K562 (cell line): ENCODE data around the gene NUDT9. TPM values are rescaled to one million over a fixed set of nuclear protein-coding genes. Genes with fewer than 3 reads are reported as not detected.

Experiments used
- ATAC-seq: fragments of 200-7000 bp; cut with Tn5 transposase; 3 replicates; pipeline ENCODE4 v1.9.1; 2020; ENCODE audit warnings: moderate library complexity
- BruUV-seq: library from RNA; stranded (reverse); fragments of 400-500 nt; replicated peaks from 2 replicates; lab custom pipeline; 2021; lab: Mats Ljungman, UMichigan
- CTCF ChIA-PET: fragments of 300-600 bp; formaldehyde crosslinking; extraction: SDS; loops from one replicate; lab custom pipeline; 2021; ENCODE audit warnings: low intra/inter-chr PET ratio; lab: Yijun Ruan, JAX
- POLR2A ChIA-PET: fragments of 300-600, 350-650 bp; sonication (Branson Sonifier 250); formaldehyde crosslinking; extraction: SDS; loops from one replicate; lab custom pipeline; 2021; ENCODE audit warnings: antibody characterized with exemption, inconsistent platforms; lab: Yijun Ruan, JAX
- DNase-seq, 4 experiments: peaks; one replicate each; pipeline versions ENCODE4 v3.0.0 to v3.0.0-alpha.2; 2011 to 2018; ENCODE audit warnings: low spot score in 3 of 4, mixed read lengths in 3 of 4; ENCODE audit errors: extremely low read depth in 1 of 4
- FAIRE-seq: peaks from 2 replicates; lab custom pipeline; 2011; peaks lifted over from hg19 to GRCh38; lab: Jason Lieb, UNC
- H2AFZ ChIP-seq: 2 replicates; pipeline ENCODE4 v1.6.0; 2011; ENCODE audit warnings: low read depth, low read length, control low read depth, inconsistent platforms
- H3K27ac ChIP-seq: fragments of 200-600 bp; 3 replicates; pipeline ENCODE4 v1.8.0; 2011; ENCODE audit warnings: low read depth, mild to moderate bottlenecking, control low read depth, inconsistent platforms, low read length, moderate library complexity, mixed read lengths; ENCODE audit errors: extremely low read depth
- H3K27me3 ChIP-seq, 2 experiments: fragments of 300-600 bp in 1 of 2; 2 replicates in 1 of 2; 3 replicates in 1 of 2; pipeline versions ENCODE4 v1.6.0 to v1.8.0; 2011; ENCODE audit warnings: inconsistent platforms in 2 of 2, low read length in 2 of 2, mild to moderate bottlenecking in 1 of 2, mixed read lengths in 1 of 2, moderate library complexity in 1 of 2; ENCODE audit not compliant: control insufficient read depth in 2 of 2, insufficient read depth in 2 of 2
- H3K36me3 ChIP-seq: fragments of 300-600 bp; 3 replicates; pipeline ENCODE4 v1.8.0; 2011; ENCODE audit warnings: mild to moderate bottlenecking, low read length, inconsistent platforms; ENCODE audit not compliant: control insufficient read depth, insufficient read depth
- H3K4me1 ChIP-seq, 2 experiments: fragments of 200-600 bp in 1 of 2; replicated peaks in 1 of 2; 2 replicates in 1 of 2; 3 replicates in 1 of 2; pipeline versions ENCODE4 v1.5.1 to v1.8.0; 2011; ENCODE audit warnings: inconsistent platforms in 2 of 2, low read length in 2 of 2, mild to moderate bottlenecking in 1 of 2, mixed read lengths in 1 of 2, moderate library complexity in 1 of 2; ENCODE audit not compliant: control insufficient read depth in 2 of 2, insufficient read depth in 2 of 2
- H3K4me2 ChIP-seq: 2 replicates; pipeline ENCODE4 v1.6.1; 2011; ENCODE audit warnings: low read length, control low read depth, inconsistent platforms, mixed read lengths; ENCODE audit not compliant: insufficient read depth
- H3K4me3 ChIP-seq: fragments of 200-600 bp; sonication (generic), shearing (Covaris generic); 2 replicates; pipeline ENCODE4 v1.5.1; 2016; ENCODE audit warnings: control low read depth, inconsistent platforms
- H3K79me2 ChIP-seq: fragments of 200-600 bp; 3 replicates; pipeline ENCODE4 v1.8.0; 2011; ENCODE audit warnings: low read length, inconsistent platforms; ENCODE audit not compliant: control insufficient read depth, insufficient read depth
- H3K9ac ChIP-seq, 2 experiments: 2 replicates each; pipeline versions ENCODE4 v1.6.0 to v1.6.1; 2011; ENCODE audit warnings: low read depth in 2 of 2, low read length in 2 of 2, control low read depth in 1 of 2, inconsistent platforms in 1 of 2, mild to moderate bottlenecking in 1 of 2, mixed read lengths in 1 of 2; ENCODE audit not compliant: insufficient read depth in 1 of 2
- H3K9me1 ChIP-seq: one replicate; pipeline ENCODE4 v1.6.0; 2011; ENCODE audit warnings: inconsistent platforms, mild to moderate bottlenecking, low read length, moderate library complexity; ENCODE audit not compliant: control insufficient read depth, insufficient read depth
- H3K9me3 ChIP-seq: replicated peaks from 2 replicates; pipeline ENCODE4 v1.5.1; 2011; ENCODE audit warnings: low read depth, low read length, inconsistent platforms; ENCODE audit not compliant: control insufficient read depth, insufficient read depth
- H4K20me1 ChIP-seq: replicated peaks from 2 replicates; pipeline ENCODE4 v1.6.1; 2011; ENCODE audit warnings: low read length, inconsistent platforms, mixed read lengths; ENCODE audit not compliant: control insufficient read depth, insufficient read depth
- CTCF ChIP-seq, 3 experiments: IDR thresholded peaks in 2 of 3; conservative IDR thresholded peaks in 1 of 3; 2 replicates each; pipeline ENCODE4 v1.5.1; 2011 to 2012; ENCODE audit warnings: low read length in 3 of 3, mild to moderate bottlenecking in 3 of 3, control low read depth in 2 of 3, improper control_type of control experiment in 1 of 3, inconsistent platforms in 1 of 3, low read depth in 1 of 3, mixed read lengths in 1 of 3, moderate library complexity in 1 of 3; ENCODE audit not compliant: insufficient read depth in 2 of 3
- GTF3C2 ChIP-seq: IDR thresholded peaks from 3 replicates; pipeline ENCODE4 v1.6.1; 2011; ENCODE audit warnings: borderline replicate concordance, mild to moderate bottlenecking, moderate library complexity; ENCODE audit not compliant: insufficient read length; ENCODE audit errors: extremely low read depth
- HINFP ChIP-seq: fragments of 450-650 bp; conservative IDR thresholded peaks from 2 replicates; pipeline ENCODE4 v1.6.1; 2016; ENCODE audit warnings: missing genetic modification characterization, low read depth, mild to moderate bottlenecking, control low read depth, missing compliant biosample characterization
- RBM22 ChIP-seq: fragments of 200-400 bp; formaldehyde crosslinking; IDR thresholded peaks from 2 replicates; pipeline ENCODE4 v1.6.1; 2018; ENCODE audit warnings: low read length, low read depth; ENCODE audit not compliant: poor library complexity, severe bottlenecking
- ZNF24 ChIP-seq: fragments of 450-650 bp; IDR thresholded peaks from 2 replicates; pipeline ENCODE4 v1.6.1; 2016
- WGBS: fragments of 100-300 bp; shearing (Covaris generic); methylation state at CpG from one replicate; pipeline ENCODE4 v1.1.6; 2016; ENCODE audit warnings: low coverage, mixed read lengths; ENCODE audit not compliant: insufficient coverage; ENCODE audit errors: missing lambda C conversion rate; 5-methylcytosine and 5-hydroxymethylcytosine counted together
- in situ Hi-C: fragments of 300-500 bp; cut with MboI; formaldehyde crosslinking; loops from 4 replicates; pipeline ENCODE4 v1.15.0; 2018; ENCODE audit warnings: inconsistent platforms, mixed read lengths
- intact Hi-C: fragments of 100-400 bp; cut with micrococcal nuclease; formaldehyde crosslinking; loops from 2 replicates; pipeline ENCODE4 v1.14.2; 2022
- polyA plus RNA-seq, 8 experiments: library from polyadenylated mRNA; depleted of rRNA in 4 of 8; stranded (reverse) in 5 of 8; unstranded in 3 of 8; fragments of >200 nt; fragmentation: Nextera tagmentation in 2 of 8; fragmentation: Illumina TruSeq in 1 of 8; extraction: Ambion mirVana in 2 of 8; extraction: Trizol in 1 of 8; gene quantifications; 2 replicates each; pipeline versions ENCODE4 v1.2.1 to v1.2.3, GENCODE V29; 2011 to 2014; ENCODE audit warnings: inconsistent platforms in 1 of 8, missing spikeins in 1 of 8
- total RNA-seq, 7 experiments: library from RNA; depleted of rRNA in 6 of 7; stranded (reverse); fragments of >200 nt in 6 of 7; fragmentation: Illumina TruSeq in 2 of 7; extraction: Trizol in 2 of 7; gene quantifications; 2 replicates each; pipeline versions ENCODE4 v1.2.1 to v1.2.3, GENCODE V29; 2011 to 2021; ENCODE audit warnings: low replicate concordance in 1 of 7

The NUDT9 gene
- total and polyA plus RNA-seq, 9 of the 15 experiments (the other 6 are each of a cell fraction or from before 2014, with no cell fraction given): 8.5 to 20.8 (median 18.0) TPM

- TF ChIP-seq ZNF24 (no peak), HINFP (tag) (no peak), GTF3C2 (no peak)
Observed at GRCh38 chr4:87502580-87503238, 80.3 kb downstream of the NUDT9 start (continued).

GRCh38 chr4:87505862-87506261, 83.5 kb downstream of the NUDT9 start:
- peak; percentile 15 for FAIRE-seq
- peaks cover 0 to 5% of the 10 kb centered on the region in 2 experiments; a peak in 1 of 5 replicates for H3K4me1 ChIP-seq
- CTCF ChIA-PET: no interaction called here

More at GRCh38 chr4:87505862-87506261, 83.5 kb downstream of the NUDT9 start:
- no TSS peak for BruUV-seq
- H3K36me3 ChIP-seq: no peaks in the 10 kb centered on the region
- H3K9me3 ChIP-seq: no peaks in the 10 kb centered on the region
- H2AFZ ChIP-seq: no peak overlapping the region
- H3K79me2 ChIP-seq: no peaks in the 10 kb centered on the region
- no peak overlapping the region for H3K27ac ChIP-seq
- no peaks in the 10 kb centered on the region for H4K20me1 ChIP-seq
- ATAC-seq (0 out of 3 replicates have a peak, but pooled peaks have one; percentile 43), DNase-seq (no peak)
- no peak for TF ChIP-seq RBM22
- peak; percentile 28 to 39 (median 32); a peak in 2 of 6 replicates for TF ChIP-seq CTCF (IDR thresholded peaks at IDR 0.05 in 2 of 3, conservative IDR thresholded peaks at IDR 0.05 in 1 of 3; ENCODE audit: insufficient read depth in 2 of 3, low read depth in 1 of 3, low read length in 3 of 3)
- POLR2A ChIA-PET: no interaction called here
- H3K4me3 ChIP-seq: no peak overlapping the region
- H3K27me3 ChIP-seq: peaks cover 3 to 7% of the 10 kb centered on the region in 2 experiments; a peak in 4 of 5 replicates
- in situ Hi-C loops: no loop called here
- 12% methylated on average over 3 of the region's 3 CpGs for WGBS
- no peaks in the 10 kb centered on the region for H3K9me1 ChIP-seq
- intact Hi-C loops: no loop called here
- H3K4me2 ChIP-seq: no peak overlapping the region
- H3K9ac ChIP-seq: no peak overlapping the region
